HFF-Myc (cell line): ENCODE measurements around the gene MSH3.
A peak's percentile ranks its signal among the peaks of the same experiment; 100 is the strongest.

Experiments used
- DNase-seq: peaks from one replicate; pipeline ENCODE4 v3.0.0-alpha.2; 2011; ENCODE audit warnings: low read depth; ENCODE audit errors: extremely low read depth
- H3K4me3 ChIP-seq: replicated peaks from 2 replicates; pipeline ENCODE4 v1.5.1; 2011; ENCODE audit warnings: low read depth, mild to moderate bottlenecking, control low read depth, low read length
- CTCF ChIP-seq: IDR thresholded peaks from 2 replicates; pipeline ENCODE4 v1.5.1; 2012; ENCODE audit warnings: mild to moderate bottlenecking, low read depth, low read length, control low read depth; ENCODE audit errors: missing control alignments

Gene MSH3

GRCh38 chr5:80654391-80655230 lies at the start of gene MSH3, which contains the start of gene DHFR:
Gene MSH3, plus strand, starts transcription at chr5:80654652. Its CDS starts 76 bp downstream, at chr5:80654728.
Gene DHFR, minus strand, starts transcription at chr5:80654983. Its CDS starts 494 bp downstream, at chr5:80654489.
- no peak for TF ChIP-seq CTCF
- DNase-seq = peak; percentile 61
- peak within 1 kb of the TSS; percentile 80 for H3K4me3 ChIP-seq

GRCh38 chr5:80607343-80607742 lies 47.1 kb upstream of the MSH3 start:
- no peak overlapping the region for H3K4me3 ChIP-seq
- no peak for TF ChIP-seq CTCF
- DNase-seq = no peak

GRCh38 chr5:80607832-80608231 lies 46.6 kb upstream of the MSH3 start:
- H3K4me3 ChIP-seq = no peak overlapping the region
- no peak for TF ChIP-seq CTCF
- DNase-seq = no peak

GRCh38 chr5:80608731-80609130 lies 45.7 kb upstream of the MSH3 start:
- DNase-seq = no peak

GRCh38 chr5:80609692-80610091 lies 44.8 kb upstream of the MSH3 start:
- H3K4me3 ChIP-seq = no peak overlapping the region
- DNase-seq = no peak
- no peak for TF ChIP-seq CTCF

More at GRCh38 chr5:80608731-80609130, 45.7 kb upstream of the MSH3 start:
- no peak for TF ChIP-seq CTCF
- H3K4me3 ChIP-seq = no peak overlapping the region

- no peak for TF ChIP-seq CTCF
- no peak overlapping the region for H3K4me3 ChIP-seq
- no peak for DNase-seq
These were observed 39.1 kb upstream of the MSH3 start for GRCh38 chr5:80615266-80615914.
